IMR-90 (cell line): ENCODE data around the gene RNPEPL1. TPM values are rescaled to one million over a fixed set of nuclear protein-coding genes. Genes with fewer than 3 reads are reported as not detected.
A peak's percentile ranks its signal among the peaks of the same experiment; 100 is the strongest.

Experiments
- ATAC-seq: fragments of 200-7000 bp; cut with Tn5 transposase; 2 replicates; pipeline ENCODE4 v1.9.1; 2020; ENCODE audit warnings: low read depth, mild to moderate bottlenecking, moderate library complexity
- BruUV-seq: library from RNA; stranded (reverse); fragments of 400-500 nt; replicated peaks from 2 replicates; lab custom pipeline; 2021; lab: Mats Ljungman, UMichigan
- CTCF ChIA-PET: fragments of 300-600 bp; formaldehyde crosslinking; extraction: SDS; loops from one replicate; lab custom pipeline; 2021; ENCODE audit warnings: antibody characterized with exemption; lab: Yijun Ruan, JAX
- POLR2A ChIA-PET: fragments of 300-600 bp; sonication (Branson Sonifier 250); formaldehyde crosslinking; loops from one replicate; lab custom pipeline; 2022; ENCODE audit warnings: antibody characterized with exemption; ENCODE audit not compliant: unreplicated experiment; lab: Charles Lee
- DNase-seq: peaks from one replicate; pipeline ENCODE4 v3.0.0; 2013
- H2AFZ ChIP-seq: replicated peaks from 2 replicates; pipeline ENCODE3; 2013; ENCODE audit warnings: low read length, mild to moderate bottlenecking; ENCODE audit not compliant: poor library complexity
- H2AK5ac ChIP-seq: 2 replicates; pipeline ENCODE4 v1.6.1; 2013; ENCODE audit warnings: low read depth, low read length, inconsistent platforms
- H2AK9ac ChIP-seq: replicated peaks from 2 replicates; pipeline ENCODE3; 2013; ENCODE audit warnings: mild to moderate bottlenecking, low read depth, low read length, moderate library complexity; ENCODE audit not compliant: poor library complexity
- H2BK120ac ChIP-seq: 2 replicates; pipeline ENCODE4 v1.6.1; 2013; ENCODE audit warnings: low read depth, low read length, inconsistent platforms
- H2BK15ac ChIP-seq: 3 replicates; pipeline ENCODE4 v1.6.1; 2013; ENCODE audit warnings: low read depth, low read length, inconsistent platforms
- H2BK20ac ChIP-seq: 2 replicates; pipeline ENCODE4 v1.6.1; 2013; ENCODE audit warnings: low read depth, mild to moderate bottlenecking, inconsistent platforms, low read length, moderate library complexity
- H2BK5ac ChIP-seq: 2 replicates; pipeline ENCODE4 v1.6.1; 2013; ENCODE audit warnings: mild to moderate bottlenecking, low read depth, low read length, inconsistent platforms; ENCODE audit not compliant: poor library complexity, severe bottlenecking
- H3K14ac ChIP-seq: replicated peaks from 2 replicates; pipeline ENCODE4 v1.6.1; 2013; ENCODE audit warnings: low read depth, low read length, inconsistent platforms
- H3K18ac ChIP-seq: 2 replicates; pipeline ENCODE4 v1.6.1; 2013; ENCODE audit warnings: low read depth, low read length, control low read depth
- H3K23ac ChIP-seq: 2 replicates; pipeline ENCODE4 v1.6.1; 2013; ENCODE audit warnings: low read depth, low read length, inconsistent platforms
- H3K27ac ChIP-seq: 2 replicates; pipeline ENCODE4 v1.5.1; 2013; ENCODE audit warnings: mild to moderate bottlenecking, control low read depth, low read length; ENCODE audit not compliant: insufficient read depth
- H3K27me3 ChIP-seq: 2 replicates; pipeline ENCODE4 v1.6.1; 2013; ENCODE audit warnings: low read length; ENCODE audit not compliant: control insufficient read depth, insufficient read depth
- H3K36me3 ChIP-seq: 2 replicates; pipeline ENCODE4 v1.6.1; 2013; ENCODE audit warnings: low read length, mixed read lengths; ENCODE audit not compliant: control insufficient read depth, insufficient read depth
- H3K4ac ChIP-seq: 2 replicates; pipeline ENCODE4 v1.6.1; 2013; ENCODE audit warnings: low read depth, low read length, inconsistent platforms
- H3K4me1 ChIP-seq: 2 replicates; pipeline ENCODE4 v1.6.1; 2013; ENCODE audit warnings: low read length, mixed read lengths; ENCODE audit not compliant: control insufficient read depth, insufficient read depth
- H3K4me2 ChIP-seq: 2 replicates; pipeline ENCODE4 v1.6.1; 2013; ENCODE audit warnings: low read depth, mild to moderate bottlenecking, control low read depth, low read length, moderate library complexity
- H3K4me3 ChIP-seq: 2 replicates; pipeline ENCODE4 v1.5.1; 2013; ENCODE audit warnings: low read depth, mild to moderate bottlenecking, control low read depth, low read length, moderate library complexity; ENCODE audit not compliant: insufficient read depth
- H3K56ac ChIP-seq: 2 replicates; pipeline ENCODE4 v1.6.1; 2013; ENCODE audit warnings: low read length, inconsistent platforms; ENCODE audit not compliant: insufficient read depth; ENCODE audit errors: extremely low read depth
- H3K79me1 ChIP-seq, 2 experiments: 2 replicates each; pipeline ENCODE4 v1.6.1; 2013; ENCODE audit warnings: low read length in 2 of 2, inconsistent platforms in 1 of 2, low read depth in 1 of 2
- H3K9ac ChIP-seq: 2 replicates; pipeline ENCODE4 v1.6.1; 2013; ENCODE audit warnings: low read depth, low read length, control low read depth
- H3K9me1 ChIP-seq: 2 replicates; pipeline ENCODE4 v1.6.1; 2013; ENCODE audit warnings: low read length, inconsistent platforms; ENCODE audit not compliant: insufficient read depth
- H3K9me3 ChIP-seq: 2 replicates; pipeline ENCODE4 v1.6.1; 2013; ENCODE audit warnings: low read length; ENCODE audit not compliant: control insufficient read depth, insufficient read depth
- H4K20me1 ChIP-seq: 2 replicates; pipeline ENCODE4 v1.6.1; 2013; ENCODE audit warnings: low read length, inconsistent platforms; ENCODE audit not compliant: insufficient read depth
- H4K5ac ChIP-seq: 2 replicates; pipeline ENCODE4 v1.6.1; 2013; ENCODE audit warnings: mild to moderate bottlenecking, low read depth, low read length, control low read depth
- H4K8ac ChIP-seq, 2 experiments: 2 replicates each; pipeline ENCODE4 v1.6.1; 2013; ENCODE audit warnings: low read depth in 2 of 2, low read length in 2 of 2, control low read depth in 1 of 2, inconsistent platforms in 1 of 2
- H4K91ac ChIP-seq: 2 replicates; pipeline ENCODE4 v1.6.1; 2013; ENCODE audit warnings: low read depth, low read length, inconsistent platforms; ENCODE audit not compliant: insufficient read depth
- BHLHE40 ChIP-seq: fragments of 150-350 bp; IDR thresholded peaks from 2 replicates; pipeline ENCODE4 v1.6.1; 2016; ENCODE audit warnings: mild to moderate bottlenecking, low read depth, low read length
- FOS ChIP-seq: fragments of 150-350 bp; IDR thresholded peaks from 2 replicates; pipeline ENCODE4 v1.6.1; 2016; ENCODE audit warnings: low read depth, low read length
- MAFK ChIP-seq: IDR thresholded peaks from 2 replicates; pipeline ENCODE4 v1.6.1; 2012; ENCODE audit warnings: low read depth, low read length, improper control_type of control experiment
- MXI1 ChIP-seq: IDR thresholded peaks from 2 replicates; pipeline ENCODE4 v1.6.1; 2012; ENCODE audit warnings: low read depth, mild to moderate bottlenecking, low read length, moderate library complexity, borderline replicate concordance
- POLR2A ChIP-seq: IDR thresholded peaks from 2 replicates; pipeline ENCODE4 v1.6.1; 2012; ENCODE audit warnings: mild to moderate bottlenecking, low read depth, low read length
- RFX5 ChIP-seq: IDR thresholded peaks from 2 replicates; pipeline ENCODE4 v1.8.0; 2012; ENCODE audit warnings: low read depth, mild to moderate bottlenecking, low read length, moderate library complexity
- SMC3 ChIP-seq: fragments of 150-350 bp; IDR thresholded peaks from 2 replicates; pipeline ENCODE4 v1.6.1; 2016; ENCODE audit warnings: low read depth, mild to moderate bottlenecking, antibody characterized with exemption, low read length, moderate library complexity
- WGBS, 2 experiments: methylation state at CpG; one replicate each; pipeline versions ENCODE4 v1.1.5 to v1.1.7; 2013; ENCODE audit warnings: missing lambda C conversion rate in 2 of 2; ENCODE audit not compliant: insufficient read length in 1 of 2; ENCODE audit errors: extremely low coverage in 2 of 2; 5-methylcytosine and 5-hydroxymethylcytosine counted together
- dilution Hi-C: fragments of 300-500 bp; cut with HindIII; formaldehyde crosslinking; loops from one replicate; pipeline ENCODE4 v1.14.3; 2018; ENCODE audit warnings: low sequenced_read_pairs; ENCODE audit not compliant: unreplicated experiment
- in situ Hi-C: fragments of 300-500 bp; cut with MboI; formaldehyde crosslinking; loops from 3 replicates; pipeline ENCODE4 v1.14.3; 2019; ENCODE audit warnings: low sequenced_read_pairs, inconsistent platforms, mixed read lengths
- intact Hi-C: fragments of 100-400 bp; cut with micrococcal nuclease; formaldehyde crosslinking; loops from 2 replicates; pipeline ENCODE4 v1.10.0; 2022
- polyA plus RNA-seq, 3 experiments: library from polyadenylated mRNA; depleted of rRNA; stranded (reverse); fragments of >200 nt; gene quantifications; 2 replicates each; pipeline ENCODE4 v1.2.3, GENCODE V29; 2012; ENCODE audit warnings: low replicate concordance in 1 of 3
- total RNA-seq: library from RNA; depleted of rRNA; stranded (reverse); fragments of >200 nt; gene quantifications from 2 replicates; pipeline ENCODE4 v1.2.3, GENCODE V29; 2012
- TF ChIP-seq, protein P1 (sequence below): fragments of 150-350 bp; IDR thresholded peaks from 2 replicates; pipeline ENCODE4 v1.6.1; 2016; ENCODE audit warnings: low read depth, mild to moderate bottlenecking, low read length, moderate library complexity, borderline replicate concordance
- TF ChIP-seq, protein P2 (sequence below): conservative IDR thresholded peaks from 2 replicates; pipeline ENCODE4 v1.5.1; 2012; ENCODE audit warnings: mild to moderate bottlenecking, low read depth, low read length, improper control_type of control experiment
- TF ChIP-seq, protein P3 (sequence below): fragments of 150-350 bp; IDR thresholded peaks from 2 replicates; pipeline ENCODE4 v1.6.1; 2017; ENCODE audit warnings: mild to moderate bottlenecking, antibody characterized with exemption, low read length, low read depth

RNPEPL1 gene
- total and polyA plus RNA-seq, 2 of the 4 experiments (the other 2 are of a cell fraction): 3.8 to 18.7 TPM

DNA sequence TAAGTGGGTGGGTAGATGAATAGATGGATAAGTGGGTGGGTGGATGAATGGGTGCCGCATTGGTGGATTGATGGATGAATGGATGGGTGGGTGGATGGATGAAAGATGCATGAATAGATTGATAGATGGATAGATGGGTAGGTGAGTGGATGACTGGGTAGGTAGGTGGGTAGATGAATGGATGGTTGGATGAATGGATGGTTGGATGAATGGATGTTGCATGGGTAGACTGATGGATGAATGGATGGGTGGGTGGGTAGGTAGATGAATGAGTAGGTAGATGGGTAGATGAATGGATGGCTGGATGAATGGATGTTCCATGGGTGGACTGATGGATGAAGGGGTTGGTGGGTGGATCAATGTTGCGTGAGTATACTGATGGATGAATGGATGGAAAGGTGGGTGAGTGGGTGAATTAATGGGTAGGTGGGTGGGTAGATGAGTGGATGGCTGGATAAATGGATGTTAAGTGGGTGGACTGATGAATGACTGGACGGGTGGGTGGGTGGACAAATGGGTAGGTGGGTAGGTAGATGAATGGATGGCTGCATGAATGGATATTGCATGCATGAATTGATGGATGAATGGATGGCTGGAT, 41.0 kb upstream of the RNPEPL1 start:
- 63 to 100% methylated on average over 1 to 2 of the region's 3 CpGs for WGBS, 2 experiments

More for the DNA sequence above, 41.0 kb upstream of the RNPEPL1 start:
- no peak for TF ChIP-seq RFX5
- TF ChIP-seq FOS: no peak
- TF ChIP-seq, protein P1, sequence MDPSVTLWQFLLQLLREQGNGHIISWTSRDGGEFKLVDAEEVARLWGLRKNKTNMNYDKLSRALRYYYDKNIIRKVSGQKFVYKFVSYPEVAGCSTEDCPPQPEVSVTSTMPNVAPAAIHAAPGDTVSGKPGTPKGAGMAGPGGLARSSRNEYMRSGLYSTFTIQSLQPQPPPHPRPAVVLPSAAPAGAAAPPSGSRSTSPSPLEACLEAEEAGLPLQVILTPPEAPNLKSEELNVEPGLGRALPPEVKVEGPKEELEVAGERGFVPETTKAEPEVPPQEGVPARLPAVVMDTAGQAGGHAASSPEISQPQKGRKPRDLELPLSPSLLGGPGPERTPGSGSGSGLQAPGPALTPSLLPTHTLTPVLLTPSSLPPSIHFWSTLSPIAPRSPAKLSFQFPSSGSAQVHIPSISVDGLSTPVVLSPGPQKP: no peak
- no peak for TF ChIP-seq MXI1
- TF ChIP-seq, protein P2, sequence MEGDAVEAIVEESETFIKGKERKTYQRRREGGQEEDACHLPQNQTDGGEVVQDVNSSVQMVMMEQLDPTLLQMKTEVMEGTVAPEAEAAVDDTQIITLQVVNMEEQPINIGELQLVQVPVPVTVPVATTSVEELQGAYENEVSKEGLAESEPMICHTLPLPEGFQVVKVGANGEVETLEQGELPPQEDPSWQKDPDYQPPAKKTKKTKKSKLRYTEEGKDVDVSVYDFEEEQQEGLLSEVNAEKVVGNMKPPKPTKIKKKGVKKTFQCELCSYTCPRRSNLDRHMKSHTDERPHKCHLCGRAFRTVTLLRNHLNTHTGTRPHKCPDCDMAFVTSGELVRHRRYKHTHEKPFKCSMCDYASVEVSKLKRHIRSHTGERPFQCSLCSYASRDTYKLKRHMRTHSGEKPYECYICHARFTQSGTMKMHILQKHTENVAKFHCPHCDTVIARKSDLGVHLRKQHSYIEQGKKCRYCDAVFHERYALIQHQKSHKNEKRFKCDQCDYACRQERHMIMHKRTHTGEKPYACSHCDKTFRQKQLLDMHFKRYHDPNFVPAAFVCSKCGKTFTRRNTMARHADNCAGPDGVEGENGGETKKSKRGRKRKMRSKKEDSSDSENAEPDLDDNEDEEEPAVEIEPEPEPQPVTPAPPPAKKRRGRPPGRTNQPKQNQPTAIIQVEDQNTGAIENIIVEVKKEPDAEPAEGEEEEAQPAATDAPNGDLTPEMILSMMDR: no peak
- TF ChIP-seq MAFK: no peak
- TF ChIP-seq, protein P3, sequence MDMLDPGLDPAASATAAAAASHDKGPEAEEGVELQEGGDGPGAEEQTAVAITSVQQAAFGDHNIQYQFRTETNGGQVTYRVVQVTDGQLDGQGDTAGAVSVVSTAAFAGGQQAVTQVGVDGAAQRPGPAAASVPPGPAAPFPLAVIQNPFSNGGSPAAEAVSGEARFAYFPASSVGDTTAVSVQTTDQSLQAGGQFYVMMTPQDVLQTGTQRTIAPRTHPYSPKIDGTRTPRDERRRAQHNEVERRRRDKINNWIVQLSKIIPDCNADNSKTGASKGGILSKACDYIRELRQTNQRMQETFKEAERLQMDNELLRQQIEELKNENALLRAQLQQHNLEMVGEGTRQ: no peak
- TF ChIP-seq POLR2A: no peak
- TF ChIP-seq SMC3: no peak
- TF ChIP-seq BHLHE40: no peak
- Histone ChIP-seq H2BK120ac (no peak overlapping the region), H3K27ac (no peak overlapping the region), H3K9me3 (peaks cover 24% of the 10 kb centered on the region), H4K20me1 (no peaks in the 10 kb centered on the region), H2BK20ac (no peak overlapping the region), H4K91ac (no peak overlapping the region), H3K4me1 (no peaks in the 10 kb centered on the region), H3K36me3 (peaks cover 15% of the 10 kb centered on the region; the same call in 1 of the 2 replicates), H4K8ac (no peak overlapping the region), H2AK9ac (peak overlapping the region; percentile 8), H3K56ac (no peak overlapping the region), H3K14ac (no peak overlapping the region), H2BK5ac (peak overlapping the region; percentile 26), H4K5ac (no peak overlapping the region), H3K9me1 (no peaks in the 10 kb centered on the region; the same call in 1 of the 2 replicates), H3K4me2 (no peak overlapping the region), H2AK5ac (no peak overlapping the region), H3K18ac (no peak overlapping the region), H3K23ac (no peak overlapping the region), H3K27me3 (no peaks in the 10 kb centered on the region), H3K4me3 (no peak overlapping the region), H3K4ac (no peak overlapping the region), H3K9ac (no peak overlapping the region), H2AFZ (no peak overlapping the region), H3K79me1 (peaks cover 0 to 4% of the 10 kb centered on the region in 2 experiments; a peak in 2 of 4 replicates), H2BK15ac (no peak overlapping the region)
- BruUV-seq: no TSS peak
- POLR2A ChIA-PET: no interaction called here
- in situ Hi-C loops: no loop called here
- CTCF ChIA-PET: no interaction called here
- intact Hi-C loops: no loop called here
- dilution Hi-C loops: no loop called here
- no peak for DNase-seq
- ATAC-seq: no peak
